ENCODE measurements around the gene PLEKHF1. TPM values are rescaled to one million over a fixed set of nuclear protein-coding genes. Genes with fewer than 3 reads are reported as not detected.
"Not testable (repeated sequence)": the region's sequence is repeated elsewhere in the genome, so short reads cannot be mapped to it uniquely, and the experiment has no call there.

Gene PLEKHF1
- total RNA-seq (2014; rRNA removed; shearing (Covaris generic); ENCODE audit: low replicate concordance): 22.2 and 37.5 TPM in 2 replicates

- peak; percentile 85 for DNase-seq
- Histone ChIP-seq H3K4me3 (peak within 1 kb of the TSS; percentile 85), H3K27me3 (no peaks in the 10 kb centered on the region), H3K9me3 (no peaks in the 10 kb centered on the region), H3K36me3 (peaks cover 17% of the 10 kb centered on the region)
These were observed at the start of gene PLEKHF1 for GRCh38 chr19:29665215-29665825. PLEKHF1 (plus strand) TSS chr19:29665461; CDS start chr19:29673840, 8,379 bp downstream.

- no peak for DNase-seq
- Histone ChIP-seq H3K9me3 (no peaks in the 10 kb centered on the region), H3K36me3 (peaks cover 39% of the 10 kb centered on the region), H3K27me3 (no peaks in the 10 kb centered on the region), H3K4me3 (no peak overlapping the region)
These were observed 49.3 kb upstream of the PLEKHF1 start for GRCh38 chr19:29615891-29616425.

- no peak for DNase-seq
- H3K36me3 ChIP-seq: peaks cover 33% of the 10 kb centered on the region
- H3K4me3 ChIP-seq: no peak overlapping the region
- no peaks in the 10 kb centered on the region for H3K9me3 ChIP-seq
- H3K27me3 ChIP-seq: no peaks in the 10 kb centered on the region
These were observed 48.7 kb upstream of the PLEKHF1 start for GRCh38 chr19:29616541-29616940.

- no peak for DNase-seq
- no peaks in the 10 kb centered on the region for H3K27me3 ChIP-seq
- peaks cover 23% of the 10 kb centered on the region for H3K36me3 ChIP-seq
- no peaks in the 10 kb centered on the region for H3K9me3 ChIP-seq
- H3K4me3 ChIP-seq: no peak overlapping the region
These were observed 47.6 kb upstream of the PLEKHF1 start for GRCh38 chr19:29617366-29618266.

GRCh38 chr19:29618434-29618833, 46.8 kb upstream of the PLEKHF1 start:
- peaks cover 19% of the 10 kb centered on the region for H3K36me3 ChIP-seq
- DNase-seq: no peak
- H3K4me3 ChIP-seq: no peak overlapping the region
- H3K27me3 ChIP-seq: no peaks in the 10 kb centered on the region
- no peaks in the 10 kb centered on the region for H3K9me3 ChIP-seq

GRCh38 chr19:29618871-29619270, 46.4 kb upstream of the PLEKHF1 start:
- H3K27me3 ChIP-seq: no peaks in the 10 kb centered on the region
- peaks cover 15% of the 10 kb centered on the region for H3K36me3 ChIP-seq
- H3K4me3 ChIP-seq: no peak overlapping the region
- H3K9me3 ChIP-seq: no peaks in the 10 kb centered on the region
- DNase-seq: no peak

- Histone ChIP-seq H3K9me3 (no peaks in the 10 kb centered on the region), H3K27me3 (no peaks in the 10 kb centered on the region), H3K36me3 (peaks cover 2% of the 10 kb centered on the region; the same call in 1 of the 2 replicates), H3K4me3 (no peak overlapping the region)
- no peak for DNase-seq
These were observed 44.3 kb upstream of the PLEKHF1 start for GRCh38 chr19:29620931-29621351.

GRCh38 chr19:29622166-29623070, 42.8 kb upstream of the PLEKHF1 start:
- Histone ChIP-seq H3K36me3 (no peaks in the 10 kb centered on the region), H3K4me3 (no peak overlapping the region), H3K27me3 (no peaks in the 10 kb centered on the region), H3K9me3 (no peaks in the 10 kb centered on the region)
- DNase-seq: no peak

GRCh38 chr19:29623726-29624488, 41.4 kb upstream of the PLEKHF1 start:
- DNase-seq: no peak

GRCh38 chr19:29624489-29625185, 40.6 kb upstream of the PLEKHF1 start:
- no peak overlapping the region for H3K4me3 ChIP-seq
- no peaks in the 10 kb centered on the region for H3K9me3 ChIP-seq
- H3K36me3 ChIP-seq: no peaks in the 10 kb centered on the region
- H3K27me3 ChIP-seq: no peaks in the 10 kb centered on the region
- peak; percentile 14 for DNase-seq

More at GRCh38 chr19:29623726-29624488, 41.4 kb upstream of the PLEKHF1 start:
- Histone ChIP-seq H3K27me3 (no peaks in the 10 kb centered on the region), H3K9me3 (no peaks in the 10 kb centered on the region), H3K36me3 (no peaks in the 10 kb centered on the region), H3K4me3 (no peak overlapping the region)

- Histone ChIP-seq H3K4me3 (no peak overlapping the region), H3K9me3 (no peaks in the 10 kb centered on the region), H3K27me3 (no peaks in the 10 kb centered on the region), H3K36me3 (no peaks in the 10 kb centered on the region)
- DNase-seq: no peak
These were observed 40.0 kb upstream of the PLEKHF1 start for GRCh38 chr19:29625186-29625651.

- H3K27me3 ChIP-seq: no peaks in the 10 kb centered on the region
- H3K4me3 ChIP-seq: no peak overlapping the region
- no peaks in the 10 kb centered on the region for H3K36me3 ChIP-seq
- no peak for DNase-seq
- no peaks in the 10 kb centered on the region for H3K9me3 ChIP-seq
These were observed 38.9 kb upstream of the PLEKHF1 start for GRCh38 chr19:29626386-29626785.

- not testable (repeated sequence) for H3K36me3 ChIP-seq, H3K4me3 ChIP-seq, H3K27me3 ChIP-seq, H3K9me3 ChIP-seq, DNase-seq
These were observed 38.4 kb upstream of the PLEKHF1 start for GRCh38 chr19:29626832-29627231.

GRCh38 chr19:29628661-29629385, 36.4 kb upstream of the PLEKHF1 start:
- DNase-seq: no peak

More at GRCh38 chr19:29628661-29629385, 36.4 kb upstream of the PLEKHF1 start:
- H3K36me3 ChIP-seq: no peaks in the 10 kb centered on the region
- H3K4me3 ChIP-seq: no peak overlapping the region
- H3K9me3 ChIP-seq: no peaks in the 10 kb centered on the region
- no peaks in the 10 kb centered on the region for H3K27me3 ChIP-seq

Data from MG63 (cell line).